ENCODE measurements around the gene HYPK.
A peak's percentile ranks its signal among the peaks of the same experiment; 100 is the strongest.
"Not testable (repeated sequence)": the region's sequence is repeated elsewhere in the genome, so short reads cannot be mapped to it uniquely, and the experiment has no call there.

HYPK gene

DNA sequence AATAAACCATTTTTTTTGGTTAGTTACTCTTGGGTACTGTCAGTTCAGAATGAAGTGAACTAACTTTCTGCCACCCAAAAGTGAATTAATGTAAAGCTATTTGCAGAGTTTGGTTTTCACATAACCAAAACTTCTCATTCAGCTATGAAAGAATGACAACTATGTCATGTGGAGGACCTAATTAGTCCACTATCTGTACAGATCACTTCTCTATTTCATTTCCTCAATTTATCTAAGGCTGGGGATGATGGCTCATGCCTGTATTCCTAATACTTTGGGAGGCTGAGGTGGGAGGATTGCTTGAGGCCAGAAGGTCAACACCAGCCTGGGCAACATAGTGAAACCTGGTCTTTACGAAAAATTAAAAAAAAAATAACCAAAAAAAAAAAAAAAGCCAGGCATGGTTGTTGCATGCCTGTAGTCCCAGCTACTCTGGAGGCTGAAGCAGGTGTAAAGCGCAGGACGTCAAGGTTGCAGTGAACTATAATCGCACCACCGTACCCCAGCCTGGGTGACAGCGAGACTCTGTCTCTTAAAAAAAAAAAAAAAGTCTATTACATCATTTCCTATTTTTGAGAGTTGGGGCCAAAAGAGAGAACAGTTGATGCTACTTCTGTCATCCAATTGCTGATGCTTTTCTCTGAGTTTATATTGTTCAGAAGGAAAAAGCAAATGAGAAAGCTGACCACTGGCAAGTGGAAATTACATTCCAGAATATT is 8.7 kb downstream of the HYPK start:
- DNase-seq (ENCODE audit: low read depth) = no peak
- no peak overlapping the region for H3K4me3 ChIP-seq (ENCODE audit: control insufficient read depth, low read depth, low read length)

DNA sequence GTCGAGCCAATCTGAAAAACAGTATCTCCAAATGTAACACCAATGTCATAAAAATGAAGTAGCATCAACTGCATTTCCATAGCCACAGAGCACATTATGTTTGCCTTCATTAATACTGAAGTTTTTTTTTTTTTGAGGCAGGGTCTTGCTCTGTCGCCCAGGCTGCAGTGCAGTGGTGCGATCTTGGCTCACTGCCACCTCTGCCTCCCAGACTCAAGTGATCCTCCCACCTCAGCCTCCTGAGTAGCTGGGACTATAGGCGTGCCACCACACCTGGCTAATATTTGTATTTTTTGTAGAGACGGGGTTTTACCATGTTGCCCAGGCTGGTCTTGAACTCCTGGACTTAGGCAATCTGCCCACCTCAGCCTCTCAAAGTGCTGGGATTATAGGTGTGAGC is 14.7 kb downstream of the HYPK start:
- not testable (repeated sequence) for DNase-seq (ENCODE audit: low read depth); H3K4me3 ChIP-seq (ENCODE audit: control insufficient read depth, low read depth, low read length)

More for the DNA sequence above, 8.7 kb downstream of the HYPK start:
- TF ChIP-seq, protein P1, sequence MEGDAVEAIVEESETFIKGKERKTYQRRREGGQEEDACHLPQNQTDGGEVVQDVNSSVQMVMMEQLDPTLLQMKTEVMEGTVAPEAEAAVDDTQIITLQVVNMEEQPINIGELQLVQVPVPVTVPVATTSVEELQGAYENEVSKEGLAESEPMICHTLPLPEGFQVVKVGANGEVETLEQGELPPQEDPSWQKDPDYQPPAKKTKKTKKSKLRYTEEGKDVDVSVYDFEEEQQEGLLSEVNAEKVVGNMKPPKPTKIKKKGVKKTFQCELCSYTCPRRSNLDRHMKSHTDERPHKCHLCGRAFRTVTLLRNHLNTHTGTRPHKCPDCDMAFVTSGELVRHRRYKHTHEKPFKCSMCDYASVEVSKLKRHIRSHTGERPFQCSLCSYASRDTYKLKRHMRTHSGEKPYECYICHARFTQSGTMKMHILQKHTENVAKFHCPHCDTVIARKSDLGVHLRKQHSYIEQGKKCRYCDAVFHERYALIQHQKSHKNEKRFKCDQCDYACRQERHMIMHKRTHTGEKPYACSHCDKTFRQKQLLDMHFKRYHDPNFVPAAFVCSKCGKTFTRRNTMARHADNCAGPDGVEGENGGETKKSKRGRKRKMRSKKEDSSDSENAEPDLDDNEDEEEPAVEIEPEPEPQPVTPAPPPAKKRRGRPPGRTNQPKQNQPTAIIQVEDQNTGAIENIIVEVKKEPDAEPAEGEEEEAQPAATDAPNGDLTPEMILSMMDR (IDR thresholded peaks at IDR 0.05; ENCODE audit: control insufficient read depth, insufficient read depth, low read depth, low read length, missing control alignments) = no peak

GRCh38 chr15:43821505-43821904 is 21.1 kb downstream of the HYPK start:
- H3K4me3 ChIP-seq (ENCODE audit: control insufficient read depth, low read depth, low read length) = no peak overlapping the region
- no peak for DNase-seq (ENCODE audit: low read depth)
- TF ChIP-seq, protein P1 (IDR thresholded peaks at IDR 0.05; ENCODE audit: control insufficient read depth, insufficient read depth, low read depth, low read length, missing control alignments) = no peak

GRCh38 chr15:43824302-43825246 is 24.2 kb downstream of the HYPK start, which contains the start of gene MFAP1:
Gene MFAP1, minus strand, starts transcription at chr15:43824690. Its CDS starts 121 bp downstream, at chr15:43824569.
- DNase-seq (ENCODE audit: low read depth) = peak; percentile 89
- TF ChIP-seq, protein P1 (IDR thresholded peaks at IDR 0.05; ENCODE audit: control insufficient read depth, insufficient read depth, low read depth, low read length, missing control alignments) = no peak
- peak within 1 kb of the TSS; percentile 99 for H3K4me3 ChIP-seq (ENCODE audit: control insufficient read depth, low read depth, low read length)

DNA sequence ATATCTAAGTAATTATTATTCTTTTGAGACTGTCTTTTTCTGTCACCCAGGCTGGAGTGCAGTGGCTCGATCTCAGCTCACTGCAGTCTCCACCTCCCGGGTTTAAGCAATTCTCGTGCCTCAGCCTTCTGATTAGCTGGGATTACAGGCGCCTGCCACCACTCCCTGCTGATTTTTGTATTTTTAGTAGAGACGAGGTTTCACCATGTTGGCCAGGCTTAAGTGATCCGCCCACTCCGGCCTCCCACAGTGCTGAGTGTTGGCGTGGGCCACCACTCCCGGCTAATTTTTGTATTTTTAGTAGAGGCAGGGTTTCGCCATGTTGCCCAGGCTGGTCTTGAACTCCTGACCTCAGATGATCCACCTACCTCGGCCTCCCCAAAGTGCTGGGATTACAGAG is 24.9 kb downstream of the HYPK start:
- not testable (repeated sequence) for DNase-seq (ENCODE audit: low read depth); H3K4me3 ChIP-seq (ENCODE audit: control insufficient read depth, low read depth, low read length)

DNA sequence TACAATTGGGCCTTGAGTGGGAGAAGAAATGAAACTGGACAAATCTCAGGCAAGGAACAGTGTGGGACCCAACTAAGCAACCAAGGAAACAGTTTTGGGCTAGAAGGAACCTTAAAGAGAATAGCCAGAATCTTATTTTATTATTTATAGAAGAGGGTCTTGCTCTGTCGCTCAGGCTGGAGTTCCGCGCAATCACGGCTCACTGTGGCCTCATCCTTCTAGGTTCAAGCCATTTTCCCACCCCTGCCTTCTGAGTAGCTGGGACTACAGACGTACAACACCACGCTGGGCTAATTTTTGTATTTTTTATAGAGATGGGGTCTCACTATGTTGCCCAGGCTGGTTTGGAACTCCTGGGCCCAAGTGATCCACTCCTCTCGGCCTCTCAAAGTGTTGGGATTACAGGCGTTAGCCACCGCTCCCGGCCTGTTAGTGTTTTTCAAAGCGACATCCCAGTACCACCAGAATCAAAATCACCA is 25.7 kb downstream of the HYPK start:
- peak overlapping the region; percentile 63 for H3K4me3 ChIP-seq (ENCODE audit: control insufficient read depth, low read depth, low read length)
- DNase-seq (ENCODE audit: low read depth) = no peak
- TF ChIP-seq, protein P1 (IDR thresholded peaks at IDR 0.05; ENCODE audit: control insufficient read depth, insufficient read depth, low read depth, low read length, missing control alignments) = no peak

DNA sequence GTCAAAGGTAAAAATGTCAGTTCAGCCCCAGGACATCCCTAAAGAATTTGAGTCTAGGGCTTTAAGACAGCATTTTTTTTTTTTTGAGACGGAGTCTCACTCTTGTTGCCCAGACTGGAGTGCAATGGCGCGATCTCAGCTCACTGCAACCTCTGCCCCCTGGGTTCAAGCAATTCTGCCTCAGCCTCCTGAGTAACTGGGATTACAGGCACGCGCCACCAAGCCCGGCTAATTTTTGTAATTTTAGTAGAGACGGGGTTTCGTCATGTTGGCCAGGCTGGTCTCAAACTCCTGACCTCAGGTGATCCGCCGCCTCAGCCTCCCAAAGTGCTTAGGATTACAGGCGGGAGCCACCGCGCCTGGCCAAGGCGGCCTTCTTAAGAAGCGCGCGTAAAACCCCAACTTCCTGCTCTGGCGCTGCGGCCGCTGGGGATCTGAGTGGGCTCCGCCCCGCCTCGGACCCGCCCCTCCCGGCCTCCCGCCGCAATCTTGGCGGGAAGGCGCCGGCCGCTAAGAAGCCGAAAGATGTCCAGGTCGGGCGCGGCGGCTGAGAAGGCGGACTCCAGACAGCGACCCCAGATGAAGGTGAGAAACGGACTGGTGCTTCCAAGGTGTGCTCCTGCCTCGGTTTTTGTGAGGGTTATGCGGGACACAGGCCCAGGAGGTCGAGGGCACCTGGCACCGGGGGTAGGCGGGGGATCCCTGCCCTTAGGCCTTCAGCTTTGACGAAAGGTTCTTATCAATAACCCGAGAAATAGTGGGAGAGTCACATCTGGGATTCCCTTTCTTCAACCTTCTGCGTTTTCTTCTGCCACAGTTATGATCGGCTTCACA is 26.3 kb downstream of the HYPK start, which contains the start of gene WDR76:
Gene WDR76 (plus strand): TSS at position 495 of the 834 bp plus-strand sequence. CDS start 31 bp downstream, at position 526.
- peak within 1 kb of the TSS; percentile 63 for H3K4me3 ChIP-seq (ENCODE audit: control insufficient read depth, low read depth, low read length)
- DNase-seq (ENCODE audit: low read depth) = no peak
- TF ChIP-seq, protein P1 (IDR thresholded peaks at IDR 0.05; ENCODE audit: control insufficient read depth, insufficient read depth, low read depth, low read length, missing control alignments) = no peak
